Measurements from ENCODE around the gene RAB1A.

RAB1A gene

GRCh38 chr2:65085148-65085547 lies 44.8 kb downstream of the RAB1A start:
- DNase-seq = no peak

- DNase-seq = no peak
Observed at GRCh38 chr2:65081232-65081685, 48.6 kb downstream of the RAB1A start.

- DNase-seq = no peak
Observed at GRCh38 chr2:65079017-65079416, 50.9 kb downstream of the RAB1A start.

DNA sequence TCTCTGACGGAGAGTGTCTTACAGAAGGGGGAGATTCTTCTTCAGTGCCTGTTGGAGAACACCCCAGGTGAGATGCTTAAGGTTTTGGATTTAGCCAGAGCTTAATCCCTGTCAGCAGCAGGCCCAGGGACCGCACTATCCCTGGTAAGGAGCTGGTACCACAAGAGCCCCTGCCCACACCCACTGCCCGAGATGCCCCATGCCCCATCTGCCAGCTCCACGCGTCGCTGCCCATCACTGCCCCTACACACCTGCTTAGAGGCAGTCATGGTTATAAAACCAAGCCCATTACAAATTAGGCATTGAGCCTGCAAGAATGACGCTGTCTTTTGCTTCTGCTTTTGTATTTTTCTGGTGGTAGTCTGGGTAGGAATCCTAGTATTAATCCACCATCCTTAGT lies 52.0 kb downstream of the RAB1A start:
- DNase-seq = no peak

DNA sequence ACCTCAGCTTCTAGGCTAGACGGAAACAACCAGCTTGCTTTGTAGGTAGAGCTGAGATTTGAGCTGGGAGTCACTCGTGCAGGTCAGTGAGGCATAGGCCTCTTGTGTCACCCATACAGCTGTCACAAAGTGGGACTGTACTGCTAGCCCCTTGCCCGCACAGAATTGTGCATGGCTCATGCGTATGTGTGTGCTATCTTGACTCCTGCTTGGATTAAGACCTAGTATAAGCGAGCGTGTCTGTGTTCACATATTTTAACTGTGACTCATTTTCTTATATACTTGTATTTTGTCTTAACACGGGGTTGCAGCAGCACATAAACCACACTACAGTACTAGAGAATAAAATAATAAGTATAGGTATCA lies 53.6 kb downstream of the RAB1A start:
- no peak for DNase-seq

DNA sequence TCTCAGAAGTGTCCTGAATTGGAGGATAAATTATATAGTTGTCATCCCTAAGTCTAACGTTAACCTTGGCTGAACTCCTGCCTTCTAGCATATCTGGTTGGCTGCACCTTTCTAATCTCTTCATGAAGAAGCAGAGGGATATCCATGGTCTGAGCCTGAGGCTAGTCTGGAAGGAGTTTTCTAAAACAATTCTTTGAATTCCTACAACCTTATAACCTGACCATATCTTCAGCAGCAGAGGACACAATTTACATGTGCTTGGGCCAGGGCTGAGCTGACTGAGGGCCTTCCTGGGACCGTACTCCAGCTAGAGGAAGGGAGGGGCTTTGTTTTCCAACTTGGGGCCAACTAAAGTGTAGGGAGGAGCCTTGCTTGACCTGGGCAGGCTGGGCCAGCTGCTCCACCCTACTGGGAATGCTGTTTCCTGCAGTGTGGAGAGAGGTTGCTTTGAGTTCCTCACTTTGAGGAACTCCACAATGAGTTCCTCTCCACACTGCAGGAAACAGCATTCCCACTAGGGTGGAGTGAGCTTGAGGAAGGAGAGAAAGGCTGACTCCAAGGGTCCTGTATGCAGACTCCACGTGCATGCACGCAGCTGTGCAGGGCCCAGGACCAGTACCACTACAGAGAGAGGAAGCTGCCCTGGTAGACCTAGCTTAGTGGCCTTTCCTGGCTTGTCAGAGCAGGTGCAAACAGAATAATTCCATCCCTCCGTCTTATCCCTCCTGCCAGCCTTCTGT lies 54.1 kb downstream of the RAB1A start:
- DNase-seq = no peak

DNA sequence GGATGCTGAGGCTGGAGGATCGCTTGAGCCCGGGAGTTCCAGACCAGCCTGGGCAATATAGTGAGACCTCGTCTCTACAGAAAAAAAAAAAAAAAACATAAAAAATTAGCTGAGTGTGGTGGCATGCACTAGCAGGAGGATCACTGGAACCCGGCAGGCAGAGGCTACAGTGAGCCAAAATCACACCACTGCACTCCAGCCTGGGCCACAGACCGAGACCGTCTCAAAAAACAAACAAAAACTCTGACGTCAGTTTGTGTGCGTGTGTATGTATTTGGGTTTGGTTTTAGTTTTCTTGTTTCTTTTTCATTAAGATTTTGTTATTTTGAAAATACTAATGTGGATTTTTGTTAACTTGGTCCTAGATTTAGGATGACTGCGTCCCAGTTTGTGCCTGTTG lies 54.7 kb downstream of the RAB1A start:
- DNase-seq = no peak

DNA sequence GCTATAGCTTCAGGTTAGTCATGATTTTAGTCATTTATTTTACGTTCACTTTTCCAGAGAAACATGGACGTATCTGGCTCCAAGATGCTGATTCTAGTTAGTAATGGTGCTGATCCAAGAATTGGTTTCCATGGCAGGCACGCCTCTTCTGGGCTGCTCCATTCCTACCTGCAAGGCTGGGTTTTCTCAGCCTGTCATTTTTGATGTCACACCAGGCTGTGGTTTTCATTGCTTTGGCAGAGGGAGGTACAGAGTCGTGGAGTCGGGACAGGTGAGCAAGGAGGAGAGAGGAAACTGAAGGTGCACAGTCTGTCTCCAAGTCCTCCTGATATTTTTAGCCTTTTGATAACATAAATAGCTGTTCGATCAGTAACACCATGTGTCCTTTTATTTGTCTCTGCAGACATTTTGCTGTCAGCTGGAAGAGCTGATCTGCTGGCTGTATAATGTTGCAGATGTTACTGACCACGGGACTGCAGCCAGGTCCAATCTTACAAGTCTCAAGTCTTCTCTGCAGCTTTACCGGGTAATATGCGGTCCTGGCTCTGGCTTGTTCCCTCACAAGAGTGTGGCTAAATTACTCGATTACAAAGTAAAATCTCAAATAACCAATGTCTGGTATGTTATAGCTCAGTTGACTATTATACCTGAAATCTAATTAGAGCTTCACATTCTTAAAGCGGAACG lies 55.9 kb downstream of the RAB1A start:
- no peak for DNase-seq

DNA sequence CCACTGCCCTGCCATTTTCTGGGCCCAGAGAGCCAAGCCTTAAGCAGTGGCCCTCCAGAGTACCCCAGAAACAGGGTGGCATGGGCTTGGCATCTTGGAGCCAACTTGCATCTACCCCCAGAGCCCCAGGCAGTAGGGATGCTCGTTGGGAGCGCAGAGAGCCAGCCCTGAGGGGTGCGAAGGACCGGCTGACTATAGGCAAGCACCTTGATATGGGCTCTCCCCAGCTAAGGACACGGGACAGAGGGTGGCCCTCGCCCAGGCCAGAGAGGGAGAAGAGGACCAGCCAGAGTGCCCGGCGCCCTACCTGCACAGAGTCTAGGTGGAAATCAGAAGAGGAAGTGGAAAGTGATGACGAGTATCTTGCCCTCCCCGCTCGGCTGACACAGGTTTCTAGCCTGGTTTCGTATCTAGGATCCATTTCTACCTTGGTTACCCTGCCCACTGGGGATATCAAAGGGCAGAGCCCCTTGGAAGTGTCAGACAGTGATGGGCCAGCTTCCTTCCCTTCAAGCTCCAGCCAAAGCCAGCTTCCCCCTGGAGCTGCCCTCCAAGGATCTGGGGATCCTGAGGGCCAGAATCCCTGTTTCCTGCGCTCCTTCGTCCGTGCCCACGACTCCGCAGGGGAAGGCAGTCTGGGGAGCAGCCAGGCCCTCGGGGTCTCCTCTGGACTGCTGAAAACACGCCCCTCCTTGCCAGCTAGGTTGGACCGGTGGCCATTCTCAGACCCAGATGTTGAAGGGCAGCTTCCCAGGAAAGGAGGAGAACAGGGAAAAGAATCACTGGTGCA lies 57.5 kb downstream of the RAB1A start:
- no peak for DNase-seq

GRCh38 chr2:65071499-65072180 lies 58.3 kb downstream of the RAB1A start:
- no peak for DNase-seq

DNA sequence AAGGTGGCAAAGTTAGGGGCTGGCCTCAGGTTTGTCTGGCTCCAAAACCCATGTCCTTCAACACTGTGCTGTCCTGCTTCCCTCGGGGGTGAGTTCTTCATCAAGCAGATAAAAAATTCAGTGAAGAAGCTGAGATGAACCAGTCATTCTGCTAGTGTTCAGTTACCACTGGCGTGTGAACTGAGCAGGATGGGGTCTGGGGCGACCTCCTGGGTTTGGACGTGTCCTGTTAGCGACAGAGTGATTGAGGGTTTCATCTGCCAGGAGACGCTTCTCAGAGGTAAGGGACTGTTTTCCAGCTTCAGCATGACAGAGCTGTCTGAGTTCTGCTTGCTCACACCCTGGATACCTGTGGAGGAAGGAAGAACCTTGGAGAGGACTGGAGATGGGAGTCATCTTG lies 59.0 kb downstream of the RAB1A start:
- DNase-seq = no peak

DNA sequence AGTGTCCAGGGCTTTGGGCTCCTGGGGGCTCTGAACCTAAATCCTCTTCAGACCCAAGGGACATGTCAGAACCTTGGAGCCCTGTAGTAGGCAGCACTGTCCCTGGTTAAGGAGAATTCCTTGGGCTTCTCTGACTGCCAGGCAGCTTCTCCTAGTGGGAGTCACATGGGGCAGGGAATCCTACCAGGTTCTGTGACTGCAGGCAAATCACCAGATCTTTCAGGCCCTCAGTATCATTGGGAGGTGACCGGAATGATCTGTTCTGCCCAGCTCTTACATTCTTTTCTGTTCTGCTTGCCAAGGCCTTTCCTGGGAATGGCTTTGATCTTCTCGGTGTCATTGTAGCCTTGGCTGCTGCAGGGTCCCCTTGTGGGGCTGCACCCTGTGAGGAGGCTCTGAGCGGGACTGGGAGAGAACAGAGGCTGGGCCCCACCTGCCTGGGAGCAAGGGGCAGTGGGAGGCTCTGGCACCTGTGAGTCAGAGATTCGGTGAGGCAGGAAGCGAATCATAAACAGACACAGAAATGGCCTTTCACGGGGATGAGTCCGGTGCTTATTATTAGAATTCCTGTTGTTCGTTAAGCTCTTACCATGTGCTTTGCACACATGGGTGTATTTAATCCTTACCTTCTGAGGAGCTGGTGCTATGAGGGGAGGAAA lies 59.6 kb downstream of the RAB1A start:
- DNase-seq = no peak

DNA sequence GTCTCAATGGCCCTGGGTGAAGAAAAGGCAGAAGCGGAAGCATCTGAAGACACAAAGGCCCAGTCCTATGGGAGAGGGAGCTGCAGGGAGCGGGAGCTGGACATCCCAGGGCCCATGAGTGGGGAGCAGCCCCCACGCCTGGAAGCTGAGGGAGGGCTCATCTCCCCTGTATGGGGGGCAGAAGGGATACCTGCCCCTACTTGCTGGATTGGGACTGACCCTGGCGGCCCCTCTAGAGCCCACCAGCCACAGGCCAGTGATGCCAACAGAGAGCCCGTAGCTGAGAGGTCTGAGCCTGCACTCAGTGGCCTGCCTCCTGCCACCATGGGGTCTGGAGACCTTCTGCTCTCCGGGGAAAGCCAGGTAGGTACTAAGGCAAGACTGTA lies 60.5 kb downstream of the RAB1A start:
- DNase-seq = no peak

DNA sequence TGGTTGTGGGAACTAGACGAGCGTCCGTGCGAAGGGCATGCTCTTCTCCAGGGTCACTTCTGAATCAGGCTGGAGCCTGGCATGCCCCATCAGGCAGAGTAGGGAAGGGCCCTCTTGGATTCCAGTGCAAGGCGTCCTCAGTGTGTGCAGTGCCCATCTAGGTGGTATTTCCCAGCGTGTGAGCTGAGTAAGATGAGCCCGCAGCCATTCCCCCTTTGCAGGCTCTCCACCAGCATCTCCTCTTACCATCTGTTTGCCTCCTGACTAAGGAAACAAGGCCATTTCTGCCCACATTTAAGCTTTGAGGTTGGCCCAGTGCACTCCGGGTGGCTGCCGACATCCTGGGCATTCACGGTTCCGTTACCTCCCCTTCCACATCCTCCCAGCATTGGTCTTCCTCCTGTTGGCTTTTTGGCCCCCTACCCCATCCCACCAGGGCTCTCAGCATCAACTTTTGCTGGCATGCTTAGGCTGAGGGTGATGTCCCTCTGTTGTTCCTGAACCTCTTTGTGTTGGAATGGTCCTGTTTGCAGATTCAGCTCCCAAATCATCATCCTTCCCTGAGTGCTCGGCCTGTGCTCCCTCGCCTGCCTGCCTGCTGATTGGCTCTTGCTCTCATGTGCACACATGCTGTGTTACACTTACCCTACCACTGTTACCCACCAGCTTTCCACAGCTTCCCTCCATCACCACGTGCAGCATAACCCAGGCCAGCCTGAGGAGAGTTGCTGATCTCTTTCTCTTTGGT lies 61.9 kb downstream of the RAB1A start:
- DNase-seq = no peak

DNA sequence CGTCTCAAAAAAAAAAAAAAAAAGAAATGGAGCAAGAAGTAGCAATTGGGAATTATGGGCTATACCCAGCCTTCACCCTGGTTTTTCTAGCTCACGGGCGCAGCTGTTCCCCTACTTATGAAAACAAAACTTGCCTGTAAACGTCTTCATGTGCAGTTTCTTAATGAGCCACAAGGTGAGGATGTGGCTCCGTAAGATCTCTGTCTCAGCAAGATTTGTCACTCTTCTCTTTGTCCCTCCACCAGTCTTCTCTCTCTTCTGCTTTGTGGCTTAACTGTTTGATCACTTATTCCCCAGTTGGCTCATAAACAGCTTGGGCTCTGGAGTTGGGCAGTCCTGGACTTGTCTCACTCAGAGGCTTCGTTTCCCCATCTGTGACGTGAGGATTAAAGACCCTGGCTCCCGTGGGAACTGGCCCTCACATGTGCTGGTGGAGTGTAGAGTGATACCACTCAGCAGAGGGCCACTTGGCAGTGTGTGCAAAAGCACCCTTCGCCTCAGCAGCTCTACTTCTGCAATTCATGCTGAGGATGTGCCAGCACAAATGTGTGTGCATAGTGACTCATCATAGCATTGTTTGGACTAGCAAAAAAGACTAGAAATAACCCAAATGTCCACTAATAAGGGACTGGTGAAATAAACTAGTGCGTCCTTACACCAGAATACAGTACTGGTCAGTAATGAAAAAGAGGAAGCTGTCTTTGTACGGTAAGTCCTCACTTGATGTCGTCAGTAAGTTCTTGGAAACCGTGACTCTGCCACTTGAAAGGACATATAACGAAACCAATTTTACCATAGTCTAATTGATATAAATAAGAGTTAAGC lies 65.0 kb downstream of the RAB1A start:
- peak; percentile 57 for DNase-seq

GRCh38 chr2:65062843-65063825 lies 66.8 kb downstream of the RAB1A start:
- no peak for DNase-seq

DNA sequence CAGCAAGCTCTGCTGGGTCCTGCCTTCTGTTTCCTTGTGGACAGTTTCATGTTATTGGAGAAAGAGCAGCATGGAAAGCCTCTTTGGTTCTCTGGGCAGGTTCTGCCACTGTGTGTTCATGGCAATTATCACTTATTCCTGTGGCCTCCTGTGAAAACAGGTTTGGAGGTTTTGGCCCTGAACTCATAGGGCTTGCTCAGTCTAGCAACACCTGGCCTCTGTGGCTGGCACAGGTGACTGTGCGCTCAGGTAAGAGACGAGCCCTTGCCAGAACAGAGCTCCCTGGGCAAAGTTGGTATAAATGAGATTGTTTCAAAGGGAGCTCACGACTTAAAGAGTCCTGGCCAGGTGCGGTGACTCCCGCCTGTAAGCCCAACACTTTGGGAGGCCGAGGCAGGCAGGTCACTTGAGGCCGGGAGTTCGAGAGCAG lies 68.0 kb downstream of the RAB1A start:
- DNase-seq = no peak

DNA sequence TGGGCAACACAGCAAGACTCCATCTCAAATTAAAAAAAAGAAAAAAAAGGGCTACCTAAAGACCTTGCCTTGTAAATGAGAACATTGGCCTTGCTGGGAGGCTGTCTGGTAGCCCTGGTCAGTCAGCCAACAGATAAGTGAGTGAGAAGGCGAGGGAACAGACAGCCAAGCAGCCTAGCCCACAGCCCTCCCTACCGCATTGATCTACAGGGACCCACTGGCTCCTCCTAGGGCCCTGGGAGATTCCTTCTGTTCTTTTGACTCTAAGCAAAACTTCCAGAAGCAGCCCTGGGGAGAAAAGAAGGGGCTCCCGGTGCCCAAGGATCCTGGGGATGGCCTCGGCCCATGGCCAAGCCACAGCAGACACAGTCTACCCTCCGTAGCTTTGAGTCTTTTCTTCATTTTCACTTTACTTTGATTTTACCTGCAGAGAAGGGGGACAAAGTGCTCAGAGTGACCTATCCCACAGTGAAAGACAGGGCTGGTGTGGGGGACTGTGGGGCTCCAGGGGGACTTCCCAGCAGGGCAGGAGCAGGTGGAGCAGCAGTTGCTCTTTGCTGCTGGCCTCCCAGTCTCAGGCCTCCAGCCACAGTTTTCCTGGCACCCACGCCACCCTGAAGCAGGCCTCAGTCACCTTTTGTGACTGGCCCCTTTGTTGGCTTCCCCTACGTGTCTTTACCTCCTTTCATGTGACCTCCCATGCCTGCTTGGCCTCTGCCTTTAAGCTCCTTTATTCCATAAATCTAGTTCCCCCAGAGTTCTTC lies 68.6 kb downstream of the RAB1A start:
- DNase-seq = no peak

DNA sequence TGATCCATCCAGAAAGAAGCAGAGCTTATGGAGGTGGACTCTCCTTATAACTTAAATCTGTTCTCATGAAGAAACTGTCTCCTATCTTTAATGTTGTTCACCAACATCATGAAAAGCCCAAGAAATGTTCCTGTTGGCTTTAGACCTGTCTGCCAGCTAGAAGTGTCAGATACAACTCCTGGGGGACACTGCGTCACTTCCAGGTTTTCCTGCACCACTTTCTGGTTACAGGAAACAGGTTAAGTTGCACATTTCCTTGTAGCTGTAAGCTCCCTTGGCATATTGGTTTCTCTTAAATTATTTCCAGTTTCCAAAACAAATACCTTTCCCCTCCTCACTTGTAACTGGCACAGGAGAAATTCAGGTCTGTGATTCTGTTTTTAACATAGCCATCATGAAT lies 70.8 kb downstream of the RAB1A start:
- no peak for DNase-seq

All from NCI-H187 treated with DMSO at 0.1 percent for 48 hours (cell line).